IMR-90 (cell line): ENCODE results near the gene STARD4. TPM values are rescaled to one million over a fixed set of nuclear protein-coding genes. Genes with fewer than 3 reads are reported as not detected.
A peak's percentile ranks its signal among the peaks of the same experiment; 100 is the strongest.

ENCODE experiments used
- ATAC-seq: fragments of 200-7000 bp; cut with Tn5 transposase; 2 replicates; pipeline ENCODE4 v1.9.1; 2020; ENCODE audit warnings: low read depth, mild to moderate bottlenecking, moderate library complexity
- BruUV-seq: library from RNA; stranded (reverse); fragments of 400-500 nt; replicated peaks from 2 replicates; lab custom pipeline; 2021; lab: Mats Ljungman, UMichigan
- CTCF ChIA-PET: fragments of 300-600 bp; formaldehyde crosslinking; extraction: SDS; loops from one replicate; lab custom pipeline; 2021; ENCODE audit warnings: antibody characterized with exemption; lab: Yijun Ruan, JAX
- POLR2A ChIA-PET: fragments of 300-600 bp; sonication (Branson Sonifier 250); formaldehyde crosslinking; loops from one replicate; lab custom pipeline; 2022; ENCODE audit warnings: antibody characterized with exemption; ENCODE audit not compliant: unreplicated experiment; lab: Charles Lee
- DNase-seq: peaks from one replicate; pipeline ENCODE4 v3.0.0; 2013
- H2AFZ ChIP-seq: replicated peaks from 2 replicates; pipeline ENCODE3; 2013; ENCODE audit warnings: low read length, mild to moderate bottlenecking; ENCODE audit not compliant: poor library complexity
- H2AK5ac ChIP-seq: 2 replicates; pipeline ENCODE4 v1.6.1; 2013; ENCODE audit warnings: low read depth, low read length, inconsistent platforms
- H2AK9ac ChIP-seq: replicated peaks from 2 replicates; pipeline ENCODE3; 2013; ENCODE audit warnings: mild to moderate bottlenecking, low read depth, low read length, moderate library complexity; ENCODE audit not compliant: poor library complexity
- H2BK120ac ChIP-seq: 2 replicates; pipeline ENCODE4 v1.6.1; 2013; ENCODE audit warnings: low read depth, low read length, inconsistent platforms
- H2BK15ac ChIP-seq: 3 replicates; pipeline ENCODE4 v1.6.1; 2013; ENCODE audit warnings: low read depth, low read length, inconsistent platforms
- H2BK20ac ChIP-seq: 2 replicates; pipeline ENCODE4 v1.6.1; 2013; ENCODE audit warnings: low read depth, mild to moderate bottlenecking, inconsistent platforms, low read length, moderate library complexity
- H2BK5ac ChIP-seq: 2 replicates; pipeline ENCODE4 v1.6.1; 2013; ENCODE audit warnings: mild to moderate bottlenecking, low read depth, low read length, inconsistent platforms; ENCODE audit not compliant: poor library complexity, severe bottlenecking
- H3K14ac ChIP-seq: replicated peaks from 2 replicates; pipeline ENCODE4 v1.6.1; 2013; ENCODE audit warnings: low read depth, low read length, inconsistent platforms
- H3K18ac ChIP-seq: 2 replicates; pipeline ENCODE4 v1.6.1; 2013; ENCODE audit warnings: low read depth, low read length, control low read depth
- H3K23ac ChIP-seq: 2 replicates; pipeline ENCODE4 v1.6.1; 2013; ENCODE audit warnings: low read depth, low read length, inconsistent platforms
- H3K27ac ChIP-seq: 2 replicates; pipeline ENCODE4 v1.5.1; 2013; ENCODE audit warnings: mild to moderate bottlenecking, control low read depth, low read length; ENCODE audit not compliant: insufficient read depth
- H3K27me3 ChIP-seq: 2 replicates; pipeline ENCODE4 v1.6.1; 2013; ENCODE audit warnings: low read length; ENCODE audit not compliant: control insufficient read depth, insufficient read depth
- H3K36me3 ChIP-seq: 2 replicates; pipeline ENCODE4 v1.6.1; 2013; ENCODE audit warnings: low read length, mixed read lengths; ENCODE audit not compliant: control insufficient read depth, insufficient read depth
- H3K4ac ChIP-seq: 2 replicates; pipeline ENCODE4 v1.6.1; 2013; ENCODE audit warnings: low read depth, low read length, inconsistent platforms
- H3K4me1 ChIP-seq: 2 replicates; pipeline ENCODE4 v1.6.1; 2013; ENCODE audit warnings: low read length, mixed read lengths; ENCODE audit not compliant: control insufficient read depth, insufficient read depth
- H3K4me2 ChIP-seq: 2 replicates; pipeline ENCODE4 v1.6.1; 2013; ENCODE audit warnings: low read depth, mild to moderate bottlenecking, control low read depth, low read length, moderate library complexity
- H3K4me3 ChIP-seq: 2 replicates; pipeline ENCODE4 v1.5.1; 2013; ENCODE audit warnings: low read depth, mild to moderate bottlenecking, control low read depth, low read length, moderate library complexity; ENCODE audit not compliant: insufficient read depth
- H3K56ac ChIP-seq: 2 replicates; pipeline ENCODE4 v1.6.1; 2013; ENCODE audit warnings: low read length, inconsistent platforms; ENCODE audit not compliant: insufficient read depth; ENCODE audit errors: extremely low read depth
- H3K79me1 ChIP-seq, 2 experiments: 2 replicates each; pipeline ENCODE4 v1.6.1; 2013; ENCODE audit warnings: low read length in 2 of 2, inconsistent platforms in 1 of 2, low read depth in 1 of 2
- H3K9ac ChIP-seq: 2 replicates; pipeline ENCODE4 v1.6.1; 2013; ENCODE audit warnings: low read depth, low read length, control low read depth
- H3K9me1 ChIP-seq: 2 replicates; pipeline ENCODE4 v1.6.1; 2013; ENCODE audit warnings: low read length, inconsistent platforms; ENCODE audit not compliant: insufficient read depth
- H3K9me3 ChIP-seq: 2 replicates; pipeline ENCODE4 v1.6.1; 2013; ENCODE audit warnings: low read length; ENCODE audit not compliant: control insufficient read depth, insufficient read depth
- H4K20me1 ChIP-seq: 2 replicates; pipeline ENCODE4 v1.6.1; 2013; ENCODE audit warnings: low read length, inconsistent platforms; ENCODE audit not compliant: insufficient read depth
- H4K5ac ChIP-seq: 2 replicates; pipeline ENCODE4 v1.6.1; 2013; ENCODE audit warnings: mild to moderate bottlenecking, low read depth, low read length, control low read depth
- H4K8ac ChIP-seq, 2 experiments: 2 replicates each; pipeline ENCODE4 v1.6.1; 2013; ENCODE audit warnings: low read depth in 2 of 2, low read length in 2 of 2, control low read depth in 1 of 2, inconsistent platforms in 1 of 2
- H4K91ac ChIP-seq: 2 replicates; pipeline ENCODE4 v1.6.1; 2013; ENCODE audit warnings: low read depth, low read length, inconsistent platforms; ENCODE audit not compliant: insufficient read depth
- MXI1 ChIP-seq: IDR thresholded peaks from 2 replicates; pipeline ENCODE4 v1.6.1; 2012; ENCODE audit warnings: low read depth, mild to moderate bottlenecking, low read length, moderate library complexity, borderline replicate concordance
- RFX5 ChIP-seq: IDR thresholded peaks from 2 replicates; pipeline ENCODE4 v1.8.0; 2012; ENCODE audit warnings: low read depth, mild to moderate bottlenecking, low read length, moderate library complexity
- WGBS, 2 experiments: methylation state at CpG; one replicate each; pipeline versions ENCODE4 v1.1.5 to v1.1.7; 2013; ENCODE audit warnings: missing lambda C conversion rate in 2 of 2; ENCODE audit not compliant: insufficient read length in 1 of 2; ENCODE audit errors: extremely low coverage in 2 of 2; 5-methylcytosine and 5-hydroxymethylcytosine counted together
- dilution Hi-C: fragments of 300-500 bp; cut with HindIII; formaldehyde crosslinking; loops from one replicate; pipeline ENCODE4 v1.14.3; 2018; ENCODE audit warnings: low sequenced_read_pairs; ENCODE audit not compliant: unreplicated experiment
- in situ Hi-C: fragments of 300-500 bp; cut with MboI; formaldehyde crosslinking; loops from 3 replicates; pipeline ENCODE4 v1.14.3; 2019; ENCODE audit warnings: low sequenced_read_pairs, inconsistent platforms, mixed read lengths
- intact Hi-C: fragments of 100-400 bp; cut with micrococcal nuclease; formaldehyde crosslinking; loops from 2 replicates; pipeline ENCODE4 v1.10.0; 2022
- polyA plus RNA-seq, 3 experiments: library from polyadenylated mRNA; depleted of rRNA; stranded (reverse); fragments of >200 nt; gene quantifications; 2 replicates each; pipeline ENCODE4 v1.2.3, GENCODE V29; 2012; ENCODE audit warnings: low replicate concordance in 1 of 3
- total RNA-seq: library from RNA; depleted of rRNA; stranded (reverse); fragments of >200 nt; gene quantifications from 2 replicates; pipeline ENCODE4 v1.2.3, GENCODE V29; 2012
- TF ChIP-seq, protein P1 (sequence below): conservative IDR thresholded peaks from 2 replicates; pipeline ENCODE4 v1.5.1; 2012; ENCODE audit warnings: mild to moderate bottlenecking, low read depth, low read length, improper control_type of control experiment

STARD4 gene
- total and polyA plus RNA-seq, 2 of the 4 experiments (the other 2 are of a cell fraction): 21.5 to 30.3 TPM

GRCh38 chr5:111552492-111552891 lies 40.2 kb upstream of the STARD4 start:
- no peak overlapping the region for H2BK120ac ChIP-seq
- no peaks in the 10 kb centered on the region for H3K79me1 ChIP-seq
- no peak overlapping the region for H2BK20ac ChIP-seq
- ChIA-PET CTCF (interaction anchor here (0.6 kb wide), 1 partner anchor 21 kb away, joined by 3 read pairs; no protein-coding TSS in a partner anchor), POLR2A (no interaction called here)
- dilution Hi-C loops: no loop called here
- H3K27ac ChIP-seq: no peak overlapping the region
- H4K91ac ChIP-seq: no peak overlapping the region
- no peak overlapping the region for H2AK9ac ChIP-seq
- H3K4ac ChIP-seq: peak overlapping the region; percentile 2; the same call in 1 of the 2 replicates
- H2AK5ac ChIP-seq: no peak overlapping the region
- H4K8ac ChIP-seq: no peak overlapping the region
- BruUV-seq: no TSS peak
- ATAC-seq: no peak
- H3K27me3 ChIP-seq: no peaks in the 10 kb centered on the region
- no peaks in the 10 kb centered on the region; the same call in 1 of the 2 replicates for H3K4me1 ChIP-seq
- in situ Hi-C loops: loop anchor here (5.0 kb wide), 1 partner anchor 595 kb away; no protein-coding TSS in a partner anchor
- no peak overlapping the region for H2BK5ac ChIP-seq
- H3K14ac ChIP-seq: no peak overlapping the region
- no peaks in the 10 kb centered on the region for H3K36me3 ChIP-seq
- H3K56ac ChIP-seq: no peak overlapping the region
- no peak overlapping the region for H3K4me2 ChIP-seq
- H3K4me3 ChIP-seq: no peak overlapping the region
- no peaks in the 10 kb centered on the region for H3K9me3 ChIP-seq
- H3K18ac ChIP-seq: no peak overlapping the region
- H3K23ac ChIP-seq: no peak overlapping the region
- H3K9me1 ChIP-seq: peaks cover 2% of the 10 kb centered on the region; the same call in 1 of the 2 replicates
- intact Hi-C loops: loop anchor here (5.0 to 10.0 kb wide), 3 partner anchors 130 to 445 kb away; no protein-coding TSS in a partner anchor
- no peak overlapping the region for H4K5ac ChIP-seq
- DNase-seq: no peak
- H3K9ac ChIP-seq: no peak overlapping the region
- no peaks in the 10 kb centered on the region for H4K20me1 ChIP-seq
- no peak overlapping the region for H2BK15ac ChIP-seq
- no CpG with 5 or more reads among the region's 2 CpGs for WGBS, 2 experiments
- no peak overlapping the region for H2AFZ ChIP-seq
- TF ChIP-seq MXI1: no peak
- TF ChIP-seq, protein P1, sequence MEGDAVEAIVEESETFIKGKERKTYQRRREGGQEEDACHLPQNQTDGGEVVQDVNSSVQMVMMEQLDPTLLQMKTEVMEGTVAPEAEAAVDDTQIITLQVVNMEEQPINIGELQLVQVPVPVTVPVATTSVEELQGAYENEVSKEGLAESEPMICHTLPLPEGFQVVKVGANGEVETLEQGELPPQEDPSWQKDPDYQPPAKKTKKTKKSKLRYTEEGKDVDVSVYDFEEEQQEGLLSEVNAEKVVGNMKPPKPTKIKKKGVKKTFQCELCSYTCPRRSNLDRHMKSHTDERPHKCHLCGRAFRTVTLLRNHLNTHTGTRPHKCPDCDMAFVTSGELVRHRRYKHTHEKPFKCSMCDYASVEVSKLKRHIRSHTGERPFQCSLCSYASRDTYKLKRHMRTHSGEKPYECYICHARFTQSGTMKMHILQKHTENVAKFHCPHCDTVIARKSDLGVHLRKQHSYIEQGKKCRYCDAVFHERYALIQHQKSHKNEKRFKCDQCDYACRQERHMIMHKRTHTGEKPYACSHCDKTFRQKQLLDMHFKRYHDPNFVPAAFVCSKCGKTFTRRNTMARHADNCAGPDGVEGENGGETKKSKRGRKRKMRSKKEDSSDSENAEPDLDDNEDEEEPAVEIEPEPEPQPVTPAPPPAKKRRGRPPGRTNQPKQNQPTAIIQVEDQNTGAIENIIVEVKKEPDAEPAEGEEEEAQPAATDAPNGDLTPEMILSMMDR: no peak
- no peak for TF ChIP-seq RFX5
